K562 (cell line): Measurements from ENCODE around the gene NXPH4. TPM values are rescaled to one million over a fixed set of nuclear protein-coding genes. Genes with fewer than 3 reads are reported as not detected.

Experiments
- HMGN3 ChIP-seq: IDR thresholded peaks from 2 replicates; pipeline ENCODE4 v1.6.1; 2011; ENCODE audit warnings: borderline replicate concordance, low read depth, mild to moderate bottlenecking, mixed read lengths, low read length; ENCODE audit not compliant: insufficient read length; ENCODE audit errors: extremely low read depth
- HNRNPK ChIP-seq: fragments of 200-400 bp; formaldehyde crosslinking; IDR thresholded peaks from one replicate; pipeline ENCODE4 v1.6.1; 2018; ENCODE audit warnings: mild to moderate bottlenecking, low read depth, low read length; ENCODE audit not compliant: poor library complexity, severe bottlenecking
- LARP7 ChIP-seq: fragments of 450-650 bp; IDR thresholded peaks from 2 replicates; pipeline ENCODE4 v1.6.1; 2016
- MAZ ChIP-seq, 2 experiments: fragments of 450-650 bp in 1 of 2; sonication (generic) in 1 of 2; formaldehyde crosslinking; IDR thresholded peaks in 1 of 2; conservative IDR thresholded peaks in 1 of 2; 2 replicates each; pipeline versions ENCODE4 v1.4.0 to v1.5.0; 2020; ENCODE audit warnings: mild to moderate bottlenecking in 1 of 2, missing genetic modification reagents in 1 of 2
- MGA ChIP-seq: fragments of 450-650 bp; IDR thresholded peaks from 2 replicates; pipeline ENCODE4 v1.6.1; 2016; ENCODE audit warnings: mild to moderate bottlenecking, moderate library complexity
- NCOR1 ChIP-seq: fragments of 450-650 bp; IDR thresholded peaks from 2 replicates; pipeline ENCODE4 v1.6.1; 2016; ENCODE audit warnings: mild to moderate bottlenecking, moderate library complexity
- RBFOX2 ChIP-seq: fragments of 200-400 bp; formaldehyde crosslinking; IDR thresholded peaks from 2 replicates; pipeline ENCODE4 v1.6.1; 2017; ENCODE audit warnings: low read depth, mild to moderate bottlenecking, low read length, moderate library complexity
- SPI1 ChIP-seq: IDR thresholded peaks from 2 replicates; pipeline ENCODE4 v1.6.1; 2011; ENCODE audit warnings: low read depth, low read length, control low read depth, borderline replicate concordance
- ZBTB2 ChIP-seq: fragments of 450-650 bp; IDR thresholded peaks from 2 replicates; pipeline ENCODE4 v1.6.1; 2016; ENCODE audit warnings: antibody characterized with exemption
- ZFP91 ChIP-seq: sonication (generic); formaldehyde crosslinking; IDR thresholded peaks from 2 replicates; pipeline ENCODE4 v1.8.0; 2022; ENCODE audit warnings: mild to moderate bottlenecking, missing genetic modification reagents
- ZNF511 ChIP-seq: sonication (generic); formaldehyde crosslinking; IDR thresholded peaks from 2 replicates; pipeline ENCODE4 v1.8.0; 2022; ENCODE audit warnings: mild to moderate bottlenecking, missing genetic modification reagents
- polyA plus RNA-seq, 8 experiments: library from polyadenylated mRNA; depleted of rRNA in 4 of 8; stranded (reverse) in 5 of 8; unstranded in 3 of 8; fragments of >200 nt; fragmentation: Nextera tagmentation in 2 of 8; fragmentation: Illumina TruSeq in 1 of 8; extraction: Ambion mirVana in 2 of 8; extraction: Trizol in 1 of 8; gene quantifications; 2 replicates each; pipeline versions ENCODE4 v1.2.1 to v1.2.3, GENCODE V29; 2011 to 2014; ENCODE audit warnings: inconsistent platforms in 1 of 8, missing spikeins in 1 of 8
- total RNA-seq, 7 experiments: library from RNA; depleted of rRNA in 6 of 7; stranded (reverse); fragments of >200 nt in 6 of 7; fragmentation: Illumina TruSeq in 2 of 7; extraction: Trizol in 2 of 7; gene quantifications; 2 replicates each; pipeline versions ENCODE4 v1.2.1 to v1.2.3, GENCODE V29; 2011 to 2021; ENCODE audit warnings: low replicate concordance in 1 of 7

The NXPH4 gene
- total and polyA plus RNA-seq, 9 of the 15 experiments (the other 6 are each of a cell fraction or from before 2014, with no cell fraction given) = 0.49 to 2.7 (median 1.1) TPM; not detected in 4

- TF ChIP-seq HMGN3 (peak; percentile 70), MAZ (CRISPR knock-in tag; conservative IDR thresholded peaks at IDR 0.05 in 1 of 2, IDR thresholded peaks at IDR 0.05 in 1 of 2) (peak; percentile 36 to 69; a peak in 3 of 4 replicates), ZBTB2 (0 out of 2 replicates have a peak, but pooled peaks have one; percentile 21), HNRNPK (no peak), MGA (no peak), SPI1 (no peak), RBFOX2 (peak; percentile 84), NCOR1 (no peak; the same call in 1 of the 2 replicates), ZNF511 (no peak), LARP7 (no peak), ZFP91 (CRISPR knock-in tag) (no peak)
Measured at GRCh38 chr12:57235017-57235727, 18.6 kb downstream of the NXPH4 start (continued).
